H1 (cell line): Measurements from ENCODE around the gene TRABD2B. TPM values are rescaled to one million over a fixed set of nuclear protein-coding genes. Genes with fewer than 3 reads are reported as not detected.
A peak's percentile ranks its signal among the peaks of the same experiment; 100 is the strongest.

Source experiments
- CTCF ChIA-PET: fragments of 300-600 bp; sonication (Branson Sonifier 250); formaldehyde crosslinking; loops from one replicate; lab custom pipeline; 2021; ENCODE audit not compliant: partially characterized antibody; lab: Charles Lee
- POLR2A ChIA-PET: fragments of 300-600 bp; sonication (Branson Sonifier 250); formaldehyde crosslinking; loops from one replicate; lab custom pipeline; 2021; ENCODE audit warnings: inconsistent platforms; ENCODE audit not compliant: partially characterized antibody; lab: Charles Lee
- DNase-seq, 2 experiments: peaks; one replicate each; pipeline versions ENCODE4 v3.0.0 to v3.0.0-alpha.2; 2010 to 2022; ENCODE audit warnings: low spot score in 2 of 2, low read depth in 1 of 2, mixed read lengths in 1 of 2
- FAIRE-seq: peaks from 2 replicates; lab custom pipeline; 2011; peaks lifted over from hg19 to GRCh38; lab: Jason Lieb, UNC
- H2AFZ ChIP-seq: 2 replicates; pipeline ENCODE4 v1.8.1; 2012; ENCODE audit warnings: low read length, inconsistent platforms
- H2AK5ac ChIP-seq: 2 replicates; pipeline ENCODE4 v1.6.1; 2013; ENCODE audit warnings: low read depth, low read length
- H2BK120ac ChIP-seq: replicated peaks from 2 replicates; pipeline ENCODE3; 2013; ENCODE audit warnings: low read depth, low read length, inconsistent platforms
- H2BK12ac ChIP-seq: 2 replicates; pipeline ENCODE4 v1.6.1; 2013; ENCODE audit warnings: low read depth, low read length
- H2BK15ac ChIP-seq: 2 replicates; pipeline ENCODE4 v1.6.1; 2013; ENCODE audit warnings: low read length
- H2BK20ac ChIP-seq: 2 replicates; pipeline ENCODE4 v1.6.1; 2013; ENCODE audit warnings: low read length
- H2BK5ac ChIP-seq: 2 replicates; pipeline ENCODE4 v1.6.1; 2013; ENCODE audit warnings: low read depth, low read length
- H3K14ac ChIP-seq: 2 replicates; pipeline ENCODE4 v1.6.1; 2013; ENCODE audit warnings: inconsistent platforms; ENCODE audit not compliant: insufficient read length
- H3K18ac ChIP-seq: 2 replicates; pipeline ENCODE4 v1.6.1; 2013; ENCODE audit warnings: low read length; ENCODE audit errors: extremely low read depth
- H3K23ac ChIP-seq: 2 replicates; pipeline ENCODE4 v1.6.1; 2013; ENCODE audit warnings: inconsistent platforms; ENCODE audit not compliant: insufficient read length
- H3K23me2 ChIP-seq: 2 replicates; pipeline ENCODE4 v1.6.1; 2013; ENCODE audit warnings: low read depth, low read length
- H3K27ac ChIP-seq: 2 replicates; pipeline ENCODE4 v1.6.1; 2011; ENCODE audit warnings: low read depth, low read length, inconsistent platforms
- H3K27me3 ChIP-seq, 4 experiments: replicated peaks in 1 of 4; 1 replicate in 1 of 4; 2 replicates in 3 of 4; pipeline versions ENCODE4 v1.6.1 to v1.8.1; 2011 to 2013; ENCODE audit warnings: low read length in 3 of 4, mild to moderate bottlenecking in 3 of 4, inconsistent platforms in 2 of 4, mixed read lengths in 2 of 4, moderate library complexity in 1 of 4; ENCODE audit not compliant: control insufficient read depth in 3 of 4, insufficient read depth in 3 of 4; ENCODE audit errors: extremely low read depth in 1 of 4
- H3K36me3 ChIP-seq, 4 experiments: 2 replicates each; pipeline versions ENCODE4 v1.6.1 to v1.8.1; 2011 to 2013; ENCODE audit warnings: mild to moderate bottlenecking in 4 of 4, low read length in 3 of 4, moderate library complexity in 2 of 4, control low read depth in 1 of 4, inconsistent platforms in 1 of 4; ENCODE audit not compliant: insufficient read depth in 4 of 4, control insufficient read depth in 2 of 4
- H3K4ac ChIP-seq: replicated peaks from 2 replicates; pipeline ENCODE3; 2013; ENCODE audit warnings: low read length, low read depth, mixed read lengths, inconsistent platforms; ENCODE audit not compliant: insufficient read length
- H3K4me1 ChIP-seq, 4 experiments: replicated peaks in 1 of 4; 1 replicate in 1 of 4; 2 replicates in 3 of 4; pipeline versions ENCODE4 v1.6.1 to v1.8.1; 2011 to 2013; ENCODE audit warnings: low read length in 3 of 4, inconsistent platforms in 2 of 4, mixed read lengths in 1 of 4; ENCODE audit not compliant: insufficient read depth in 4 of 4, control insufficient read depth in 3 of 4
- H3K4me2 ChIP-seq, 2 experiments: 2 replicates each; pipeline versions ENCODE4 v1.6.1 to v1.8.1; 2011 to 2013; ENCODE audit warnings: low read depth in 2 of 2, low read length in 2 of 2, control low read depth in 1 of 2, inconsistent platforms in 1 of 2, mild to moderate bottlenecking in 1 of 2; ENCODE audit not compliant: insufficient read depth in 1 of 2
- H3K4me3 ChIP-seq, 4 experiments: fragments of 200-600, 300-600 bp in 1 of 4; sonication (generic), shearing (Covaris generic), sonication (Bioruptor Twin) in 1 of 4; 2 replicates each; pipeline versions ENCODE4 v1.5.1 to v1.8.1; 2011 to 2016; ENCODE audit warnings: low read length in 4 of 4, low read depth in 3 of 4, control low read depth in 2 of 4, inconsistent platforms in 2 of 4, mild to moderate bottlenecking in 2 of 4, mixed read lengths in 1 of 4, moderate library complexity in 1 of 4; ENCODE audit not compliant: insufficient read depth in 2 of 4; ENCODE audit errors: extremely low read depth in 1 of 4
- H3K56ac ChIP-seq: replicated peaks from 2 replicates; pipeline ENCODE3; 2013; ENCODE audit warnings: low read depth, mild to moderate bottlenecking, mixed read lengths, low read length, inconsistent platforms; ENCODE audit not compliant: insufficient read length
- H3K79me1 ChIP-seq: 2 replicates; pipeline ENCODE4 v1.6.1; 2013; ENCODE audit warnings: low read depth, low read length, control low read depth
- H3K79me2 ChIP-seq, 2 experiments: 2 replicates each; pipeline versions ENCODE4 v1.6.1 to v1.8.1; 2012 to 2013; ENCODE audit warnings: low read length in 2 of 2, mild to moderate bottlenecking in 2 of 2, inconsistent platforms in 1 of 2; ENCODE audit not compliant: insufficient read depth in 2 of 2, control insufficient read depth in 1 of 2
- H3K9ac ChIP-seq, 4 experiments: replicated peaks in 1 of 4; 1 replicate in 1 of 4; 2 replicates in 3 of 4; pipeline versions ENCODE4 v1.6.1 to v1.8.1; 2011 to 2013; ENCODE audit warnings: low read depth in 3 of 4, low read length in 3 of 4, control low read depth in 2 of 4, mild to moderate bottlenecking in 2 of 4, moderate library complexity in 2 of 4, inconsistent platforms in 1 of 4; ENCODE audit errors: extremely low read depth in 1 of 4
- H3K9me3 ChIP-seq, 2 experiments: 2 replicates each; pipeline versions ENCODE4 v1.6.1 to v1.8.1; 2012 to 2013; ENCODE audit warnings: mild to moderate bottlenecking in 2 of 2, moderate library complexity in 2 of 2, control low read depth in 1 of 2, inconsistent platforms in 1 of 2, low read depth in 1 of 2, low read length in 1 of 2, mixed read lengths in 1 of 2; ENCODE audit not compliant: insufficient read depth in 2 of 2
- H4K20me1 ChIP-seq, 2 experiments: replicated peaks in 1 of 2; 2 replicates each; pipeline versions ENCODE3 to v1.8.1; 2011 to 2013; ENCODE audit warnings: inconsistent platforms in 2 of 2, low read length in 2 of 2, mild to moderate bottlenecking in 1 of 2; ENCODE audit not compliant: insufficient read depth in 2 of 2, control insufficient read depth in 1 of 2
- H4K5ac ChIP-seq: 2 replicates; pipeline ENCODE4 v1.6.1; 2013; ENCODE audit warnings: low read length, low read depth, mixed read lengths, inconsistent platforms; ENCODE audit not compliant: insufficient read length
- H4K8ac ChIP-seq: 2 replicates; pipeline ENCODE4 v1.8.0; 2013; ENCODE audit warnings: mild to moderate bottlenecking, moderate library complexity, low read length, inconsistent platforms; ENCODE audit not compliant: insufficient read depth; ENCODE audit errors: extremely low read depth
- H4K91ac ChIP-seq: replicated peaks from 2 replicates; pipeline ENCODE3; 2013; ENCODE audit warnings: low read length, mixed read lengths, inconsistent platforms; ENCODE audit not compliant: insufficient read length
- EZH2 ChIP-seq: fragments of 200-600 bp; sonication (generic); IDR thresholded peaks from 2 replicates; pipeline ENCODE4 v1.7.1; 2012; ENCODE audit warnings: low read depth, mild to moderate bottlenecking, moderate library complexity, low read length, inconsistent platforms; ENCODE audit not compliant: severe bottlenecking
- POLR2AphosphoS5 ChIP-seq: IDR thresholded peaks from 2 replicates; pipeline ENCODE4 v1.6.1; 2011; ENCODE audit warnings: low read depth, low read length
- TCF12 ChIP-seq: IDR thresholded peaks from 2 replicates; pipeline ENCODE4 v1.6.1; 2011; ENCODE audit warnings: low read depth, mild to moderate bottlenecking, low read length
- TEAD4 ChIP-seq: IDR thresholded peaks from 2 replicates; pipeline ENCODE4 v1.6.1; 2012; ENCODE audit warnings: low read depth, low read length, inconsistent platforms, mixed read lengths
- WGBS, 2 experiments: shearing (Covaris generic) in 1 of 2; methylation state at CpG; one replicate each; pipeline versions ENCODE4 v1.1.6 to v1.1.7; 2013 to 2015; ENCODE audit warnings: low lambda C conversion rate in 2 of 2, mixed read lengths in 2 of 2, inconsistent platforms in 1 of 2, low coverage in 1 of 2, missing lambda C conversion rate in 1 of 2; ENCODE audit not compliant: insufficient replicate concordance in 2 of 2, insufficient coverage in 1 of 2, insufficient read length in 1 of 2; ENCODE audit errors: extremely low coverage in 1 of 2, missing lambda C conversion rate in 1 of 2; 5-methylcytosine and 5-hydroxymethylcytosine counted together
- polyA plus RNA-seq, 7 experiments: library from polyadenylated mRNA; depleted of rRNA in 3 of 7; stranded (reverse) in 5 of 7; unstranded in 2 of 7; fragments of >200 nt in 5 of 7; fragments of 200-250 nt in 2 of 7; gene quantifications; 1 replicate in 5 of 7; 2 replicates in 1 of 7; 4 replicates in 1 of 7; pipeline versions ENCODE4 v1.2.1 to v1.2.3, GENCODE V29; 2011 to 2013; ENCODE audit warnings: missing spikeins in 2 of 7, mixed read lengths in 2 of 7
- total RNA-seq: library from RNA; stranded (reverse); fragmentation: NEBNext Ultra II Directional; extraction: Animal tissue kit (Norgen Biotek cat#: 25700); gene quantifications from 2 replicates; pipeline ENCODE4 v1.2.1, GENCODE V29; 2021

TRABD2B gene
- total and polyA plus RNA-seq, 2 of the 8 experiments (the other 6 are each of a cell fraction or from before 2014, with no cell fraction given) = 0.95 to 3.4 TPM

DNA sequence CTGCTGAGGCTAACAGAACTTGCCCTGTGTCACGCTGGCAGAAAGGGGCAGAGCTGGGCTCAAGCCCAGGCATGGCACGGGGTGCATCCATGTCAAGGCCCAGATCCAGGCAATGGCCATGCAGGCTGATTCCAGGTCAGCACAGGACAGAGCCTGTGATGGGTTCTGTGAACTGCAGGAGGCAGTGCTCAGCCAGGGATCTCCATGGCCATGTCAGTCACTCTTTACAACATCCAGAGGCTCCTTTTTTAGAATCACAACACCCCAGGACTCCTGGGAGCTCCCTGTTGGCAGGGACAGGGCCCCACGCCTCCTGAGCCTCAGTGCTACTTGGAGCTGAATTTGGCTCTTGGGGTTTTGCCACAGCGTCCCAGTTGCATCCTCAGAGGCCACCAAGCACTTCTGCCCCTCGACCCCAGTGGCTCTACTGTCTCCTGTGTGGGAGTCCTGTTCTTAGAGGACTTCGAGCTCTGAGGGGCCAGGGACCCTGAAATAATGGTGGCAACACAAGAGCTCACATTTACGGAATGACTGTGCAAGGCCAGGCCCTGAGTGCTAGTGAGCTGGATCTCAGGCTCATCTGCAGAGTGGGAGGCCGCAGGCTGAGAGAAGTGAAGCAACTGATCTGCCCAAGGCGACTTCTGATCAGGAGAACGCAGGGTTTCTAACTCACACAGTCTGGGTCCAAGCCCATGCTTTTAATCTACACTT, 211.5 kb downstream of the TRABD2B start:
- CTCF ChIA-PET = interaction anchor here (0.6 to 3.9 kb wide), 58 partner anchors 10 to 442 kb away, joined by 3 to 30 read pairs (median 4); no protein-coding TSS in a partner anchor
- peak; percentile 13 for FAIRE-seq
- H3K36me3 ChIP-seq = no peaks in the 10 kb centered on the region
- no peaks in the 10 kb centered on the region for H3K79me1 ChIP-seq
- no peak overlapping the region for H3K14ac ChIP-seq
- H2BK20ac ChIP-seq = no peak overlapping the region
- no peaks in the 10 kb centered on the region for H3K79me2 ChIP-seq
- no peaks in the 10 kb centered on the region for H3K9me3 ChIP-seq
- 0 out of 2 replicates have a peak, but pooled peaks cover 2% of the 10 kb centered on the region for H3K23me2 ChIP-seq
- H4K20me1 ChIP-seq = no peaks in the 10 kb centered on the region
- H4K91ac ChIP-seq = no peak overlapping the region
- H3K56ac ChIP-seq = no peak overlapping the region
- peak; percentile 10 to 53 for DNase-seq
- no peak overlapping the region for H3K9ac ChIP-seq
- no peak overlapping the region for H4K5ac ChIP-seq
- H3K23ac ChIP-seq = no peak overlapping the region
- WGBS, 2 experiments = 77% methylated on average over 10 of the region's 10 CpGs; no CpG with 5 or more reads in 1 of the 2 experiments
- no peak overlapping the region for H3K4me3 ChIP-seq
- no peak overlapping the region for H2AK5ac ChIP-seq
- H2BK15ac ChIP-seq = no peak overlapping the region
- H3K4me1 ChIP-seq = peaks cover 0 to 3% (median 0%) of the 10 kb centered on the region in 4 experiments; a peak in 3 of 7 replicates
- H2AFZ ChIP-seq = no peak overlapping the region
- POLR2A ChIA-PET = interaction anchor here (0.5 to 1.0 kb wide), 2 partner anchors 19 to 147 kb away, joined by 3 read pairs; no protein-coding TSS in a partner anchor
- H3K4me2 ChIP-seq = no peak overlapping the region
- no peaks in the 10 kb centered on the region for H3K27me3 ChIP-seq
- H3K18ac ChIP-seq = no peak overlapping the region
- no peak overlapping the region for H4K8ac ChIP-seq
- no peak overlapping the region for H2BK120ac ChIP-seq
- no peak overlapping the region for H2BK5ac ChIP-seq
- no peak overlapping the region for H3K4ac ChIP-seq
- no peak overlapping the region for H3K27ac ChIP-seq
- H2BK12ac ChIP-seq = no peak overlapping the region
- TF ChIP-seq TEAD4 (no peak), POLR2AphosphoS5 (no peak), EZH2 (no peak), TCF12 (no peak)
